ENCODE results near the gene LPXN.

LPXN gene

GRCh38 chr11:58575377-58576020 is at the start of gene LPXN:
LPXN (minus strand) TSS chr11:58575856; CDS start chr11:58575772, 84 bp downstream.
- Mint-ChIP-seq H3K4me3 (peak within 1 kb of the TSS; percentile 95), H3K4me1 (ENCODE audit: low read depth) (peaks cover 56% of the 10 kb centered on the region), H3K27ac (peak within 1 kb of the TSS; percentile 100), H3K9me3 (no peaks in the 10 kb centered on the region), H3K36me3 (ENCODE audit: low read depth) (peaks cover 23% of the 10 kb centered on the region), H3K27me3 (ENCODE audit: low read depth) (no peaks in the 10 kb centered on the region)

GRCh38 chr11:58625086-58625485 is 49.4 kb upstream of the LPXN start:
- no peaks in the 10 kb centered on the region for H3K27me3 Mint-ChIP-seq (ENCODE audit: low read depth)
- no peaks in the 10 kb centered on the region for H3K9me3 Mint-ChIP-seq
- H3K36me3 Mint-ChIP-seq (ENCODE audit: low read depth), result peaks cover 36% of the 10 kb centered on the region
- no peak overlapping the region for H3K4me3 Mint-ChIP-seq
- no peak overlapping the region for H3K27ac Mint-ChIP-seq
- peaks cover 10% of the 10 kb centered on the region for H3K4me1 Mint-ChIP-seq (ENCODE audit: low read depth)

- Mint-ChIP-seq H3K27me3 (ENCODE audit: low read depth) (no peaks in the 10 kb centered on the region), H3K4me3 (no peak within 1 kb of the TSS), H3K27ac (no peak within 1 kb of the TSS), H3K36me3 (ENCODE audit: low read depth) (peaks cover 54% of the 10 kb centered on the region), H3K9me3 (no peaks in the 10 kb centered on the region), H3K4me1 (ENCODE audit: low read depth) (peaks cover 14% of the 10 kb centered on the region)
These were observed 46.7 kb upstream of the LPXN start, which contains the start of gene CNTF for GRCh38 chr11:58622344-58622743. CNTF (plus strand) TSS chr11:58622665; CDS start chr11:58622753, 88 bp downstream.

- Mint-ChIP-seq H3K4me1 (ENCODE audit: low read depth) (peaks cover 13% of the 10 kb centered on the region), H3K36me3 (ENCODE audit: low read depth) (peaks cover 57% of the 10 kb centered on the region), H3K9me3 (no peaks in the 10 kb centered on the region), H3K27ac (no peak overlapping the region), H3K27me3 (ENCODE audit: low read depth) (no peaks in the 10 kb centered on the region), H3K4me3 (no peak overlapping the region)
These were observed 46.1 kb upstream of the LPXN start for GRCh38 chr11:58621586-58622262.

- Mint-ChIP-seq H3K36me3 (ENCODE audit: low read depth) (peaks cover 59% of the 10 kb centered on the region), H3K4me3 (no peak overlapping the region), H3K27me3 (ENCODE audit: low read depth) (no peaks in the 10 kb centered on the region), H3K27ac (peak overlapping the region; percentile 28), H3K4me1 (ENCODE audit: low read depth) (peaks cover 15% of the 10 kb centered on the region), H3K9me3 (no peaks in the 10 kb centered on the region)
These were observed 42.4 kb upstream of the LPXN start for GRCh38 chr11:58617976-58618557.

- H3K27me3 Mint-ChIP-seq (ENCODE audit: low read depth), result no peaks in the 10 kb centered on the region
- H3K4me3 Mint-ChIP-seq, result no peak overlapping the region
- peaks cover 10% of the 10 kb centered on the region for H3K4me1 Mint-ChIP-seq (ENCODE audit: low read depth)
- no peaks in the 10 kb centered on the region for H3K9me3 Mint-ChIP-seq
- H3K27ac Mint-ChIP-seq, result no peak overlapping the region
- H3K36me3 Mint-ChIP-seq (ENCODE audit: low read depth), result peaks cover 64% of the 10 kb centered on the region
These were observed 40.9 kb upstream of the LPXN start for GRCh38 chr11:58616594-58616993.

- Mint-ChIP-seq H3K27ac (no peak overlapping the region), H3K36me3 (ENCODE audit: low read depth) (peaks cover 68% of the 10 kb centered on the region), H3K4me1 (ENCODE audit: low read depth) (peaks cover 16% of the 10 kb centered on the region), H3K27me3 (ENCODE audit: low read depth) (no peaks in the 10 kb centered on the region), H3K4me3 (no peak overlapping the region), H3K9me3 (no peaks in the 10 kb centered on the region)
These were observed 39.9 kb upstream of the LPXN start for GRCh38 chr11:58615559-58615958.

GRCh38 chr11:58613228-58613627 is 37.6 kb upstream of the LPXN start:
- Mint-ChIP-seq H3K9me3 (no peaks in the 10 kb centered on the region), H3K4me1 (ENCODE audit: low read depth) (peaks cover 11% of the 10 kb centered on the region), H3K27me3 (ENCODE audit: low read depth) (no peaks in the 10 kb centered on the region), H3K27ac (no peak overlapping the region), H3K36me3 (ENCODE audit: low read depth) (peaks cover 60% of the 10 kb centered on the region), H3K4me3 (no peak overlapping the region)

- Mint-ChIP-seq H3K4me3 (no peak overlapping the region), H3K36me3 (ENCODE audit: low read depth) (peaks cover 44% of the 10 kb centered on the region), H3K4me1 (ENCODE audit: low read depth) (peaks cover 31% of the 10 kb centered on the region), H3K9me3 (no peaks in the 10 kb centered on the region), H3K27me3 (ENCODE audit: low read depth) (no peaks in the 10 kb centered on the region), H3K27ac (no peak overlapping the region)
These were observed 34.1 kb upstream of the LPXN start for GRCh38 chr11:58609723-58610122.

GRCh38 chr11:58608331-58608730 is 32.7 kb upstream of the LPXN start:
- no peaks in the 10 kb centered on the region for H3K27me3 Mint-ChIP-seq (ENCODE audit: low read depth)
- no peaks in the 10 kb centered on the region for H3K9me3 Mint-ChIP-seq
- peaks cover 36% of the 10 kb centered on the region for H3K36me3 Mint-ChIP-seq (ENCODE audit: low read depth)
- H3K4me3 Mint-ChIP-seq, result no peak overlapping the region
- peaks cover 32% of the 10 kb centered on the region for H3K4me1 Mint-ChIP-seq (ENCODE audit: low read depth)
- no peak overlapping the region for H3K27ac Mint-ChIP-seq

GRCh38 chr11:58606930-58607714 is 31.5 kb upstream of the LPXN start:
- Mint-ChIP-seq H3K4me1 (ENCODE audit: low read depth) (peaks cover 37% of the 10 kb centered on the region), H3K27me3 (ENCODE audit: low read depth) (no peaks in the 10 kb centered on the region), H3K9me3 (no peaks in the 10 kb centered on the region), H3K36me3 (ENCODE audit: low read depth) (peaks cover 34% of the 10 kb centered on the region), H3K4me3 (no peak overlapping the region), H3K27ac (no peak overlapping the region)

GRCh38 chr11:58600510-58600909 is 24.9 kb upstream of the LPXN start:
- no peaks in the 10 kb centered on the region for H3K27me3 Mint-ChIP-seq (ENCODE audit: low read depth)
- no peak overlapping the region for H3K27ac Mint-ChIP-seq
- no peak overlapping the region for H3K4me3 Mint-ChIP-seq
- H3K9me3 Mint-ChIP-seq, result no peaks in the 10 kb centered on the region
- peaks cover 53% of the 10 kb centered on the region for H3K4me1 Mint-ChIP-seq (ENCODE audit: low read depth)
- H3K36me3 Mint-ChIP-seq (ENCODE audit: low read depth), result peaks cover 28% of the 10 kb centered on the region

- Mint-ChIP-seq H3K27me3 (ENCODE audit: low read depth) (no peaks in the 10 kb centered on the region), H3K4me3 (no peak overlapping the region), H3K9me3 (no peaks in the 10 kb centered on the region), H3K4me1 (ENCODE audit: low read depth) (peaks cover 50% of the 10 kb centered on the region), H3K36me3 (ENCODE audit: low read depth) (peaks cover 31% of the 10 kb centered on the region), H3K27ac (no peak overlapping the region)
These were observed 22.0 kb upstream of the LPXN start for GRCh38 chr11:58597486-58598144.

GRCh38 chr11:58596621-58597020 is 21.0 kb upstream of the LPXN start:
- Mint-ChIP-seq H3K36me3 (ENCODE audit: low read depth) (peaks cover 34% of the 10 kb centered on the region), H3K4me3 (no peak overlapping the region), H3K9me3 (no peaks in the 10 kb centered on the region), H3K27ac (peak overlapping the region; percentile 19), H3K4me1 (ENCODE audit: low read depth) (peaks cover 55% of the 10 kb centered on the region), H3K27me3 (ENCODE audit: low read depth) (no peaks in the 10 kb centered on the region)
